Renal cortical epithelial cell (primary cell): ENCODE data around the gene SLC43A3. TPM values are rescaled to one million over a fixed set of nuclear protein-coding genes. Genes with fewer than 3 reads are reported as not detected.
"Not testable (repeated sequence)": the region's sequence is repeated elsewhere in the genome, so short reads cannot be mapped to it uniquely, and the experiment has no call there.

Source experiments
- DNase-seq: peaks from one replicate; pipeline ENCODE4 v3.0.0-alpha.2; 2011; ENCODE audit warnings: low read depth
- total RNA-seq: library from RNA; depleted of rRNA; stranded (reverse); fragments of >200 nt; gene quantifications from 2 replicates; pipeline ENCODE4 v1.2.3, GENCODE V29; 2014

SLC43A3 gene
- total RNA-seq, 1 donor from 2014 or later: 47.9 TPM

DNA sequence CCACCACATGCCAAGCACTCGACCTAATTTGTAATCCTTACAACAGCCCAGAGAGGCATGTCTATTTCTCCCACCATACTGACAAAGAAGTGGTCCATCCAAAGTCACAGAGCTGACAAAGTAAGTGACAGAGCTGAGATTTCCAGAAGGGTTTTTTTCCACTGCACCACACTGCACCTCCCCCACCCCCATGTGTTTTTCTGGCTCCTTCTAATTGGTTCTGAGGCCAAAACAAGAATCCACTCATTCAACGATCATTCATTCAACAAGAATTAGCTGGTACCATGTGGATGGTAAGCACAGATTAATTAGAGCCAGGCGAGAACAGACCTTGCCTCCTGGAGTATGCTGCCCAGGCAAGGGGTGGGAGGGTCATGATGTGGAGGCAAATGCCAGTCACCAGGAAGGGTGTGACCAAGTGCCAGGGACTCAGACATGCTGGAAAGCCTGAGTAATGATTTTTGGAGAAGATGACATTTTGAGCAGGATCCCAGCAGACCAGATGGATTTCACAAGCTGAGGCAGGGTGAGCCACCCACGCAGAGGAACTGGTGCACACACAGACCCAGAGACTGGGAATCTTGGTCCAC lies 21.6 kb downstream of the SLC43A3 start:
- DNase-seq: no peak

DNA sequence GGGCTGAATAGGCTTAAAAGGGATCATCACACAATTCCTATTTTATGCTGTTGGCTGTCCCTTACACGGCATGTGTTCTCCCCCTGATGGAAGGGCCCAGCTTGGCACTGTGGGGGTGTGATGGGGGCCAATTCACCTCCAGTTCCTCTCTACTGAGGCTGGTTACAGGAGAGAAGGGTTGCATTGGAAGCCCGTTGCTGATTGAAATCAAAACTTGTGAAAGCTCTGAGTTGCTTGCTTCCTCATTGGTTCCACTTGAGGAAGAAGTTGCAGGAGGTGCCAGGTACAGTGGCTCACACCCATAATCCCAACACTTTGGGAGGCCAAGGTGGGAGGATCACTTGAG lies 23.1 kb downstream of the SLC43A3 start:
- no peak for DNase-seq

DNA sequence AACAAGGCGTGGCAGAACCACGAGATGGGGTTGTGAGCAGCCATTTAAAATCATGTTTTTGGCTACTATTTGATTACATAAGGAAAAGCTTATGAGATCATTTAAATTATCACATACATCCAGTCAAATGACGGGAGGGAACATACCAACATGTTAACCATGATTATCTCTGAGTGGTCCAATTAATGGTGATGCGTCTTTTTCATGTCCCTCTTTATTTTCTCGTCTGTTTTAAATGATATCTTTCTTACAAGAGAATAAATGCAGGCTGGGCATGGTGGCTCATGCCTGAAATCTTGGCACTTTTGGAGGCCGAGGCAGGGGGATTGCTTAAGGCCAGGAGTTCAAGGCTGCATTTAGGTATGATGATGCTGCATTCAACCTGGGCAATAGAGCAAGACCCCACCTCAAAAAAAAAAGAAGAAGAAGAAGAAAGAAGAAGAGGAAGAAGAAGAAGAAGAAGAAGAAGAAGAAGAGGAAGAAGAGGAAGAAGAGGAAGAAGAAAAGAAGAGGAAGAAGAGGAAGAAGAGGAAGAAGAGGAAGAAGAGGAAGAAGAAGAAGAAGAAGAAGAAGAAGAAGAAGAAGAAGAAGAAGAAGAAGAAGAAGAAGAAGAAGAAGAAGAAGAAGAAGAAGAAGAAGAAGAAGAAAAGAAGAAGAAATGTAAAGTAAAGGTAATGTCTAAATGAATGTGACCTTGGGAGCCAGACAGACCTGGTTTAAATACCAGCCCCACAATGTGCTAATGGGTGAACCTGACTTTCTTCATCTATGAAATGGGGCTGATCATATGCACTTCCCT lies 23.7 kb downstream of the SLC43A3 start:
- DNase-seq: not testable (repeated sequence)

DNA sequence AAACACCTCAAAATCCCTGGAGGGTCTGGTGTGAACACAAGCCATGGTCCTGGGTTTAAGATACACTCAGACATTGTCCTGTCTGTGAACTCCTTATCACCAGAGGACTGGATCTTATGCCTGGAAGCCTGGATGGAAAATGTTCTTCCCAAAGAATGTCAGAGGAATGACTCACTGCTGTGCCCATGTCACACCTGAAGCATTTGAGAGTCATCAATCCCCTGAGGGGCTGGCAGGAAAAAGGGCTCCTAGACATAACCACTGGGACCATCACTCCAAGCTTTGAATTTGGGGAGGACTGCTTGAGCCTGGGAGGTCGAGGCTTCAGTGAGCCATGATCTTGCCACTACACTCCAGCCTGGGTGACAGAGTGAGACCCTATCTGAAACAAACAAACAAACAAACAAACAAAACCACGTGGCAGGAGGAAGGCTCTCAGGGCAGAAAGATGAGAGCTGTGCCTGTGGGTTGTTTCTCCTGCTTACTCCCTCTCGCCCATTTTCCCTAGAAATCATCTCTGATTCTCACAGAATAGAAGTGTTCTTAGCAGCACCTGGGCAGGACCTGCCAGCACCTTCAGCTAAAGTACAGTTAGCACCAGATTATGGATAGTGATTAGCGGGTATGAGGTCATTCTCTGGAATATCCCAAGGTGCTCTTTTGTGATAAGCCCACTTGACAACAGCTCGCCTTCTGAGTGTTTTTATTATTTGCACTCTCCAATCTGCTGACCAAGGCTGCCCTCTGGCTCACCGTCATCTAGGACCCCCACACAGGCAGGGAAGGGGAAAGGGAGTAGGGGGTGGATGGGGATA lies 24.5 kb downstream of the SLC43A3 start:
- DNase-seq: peak; percentile 61

DNA sequence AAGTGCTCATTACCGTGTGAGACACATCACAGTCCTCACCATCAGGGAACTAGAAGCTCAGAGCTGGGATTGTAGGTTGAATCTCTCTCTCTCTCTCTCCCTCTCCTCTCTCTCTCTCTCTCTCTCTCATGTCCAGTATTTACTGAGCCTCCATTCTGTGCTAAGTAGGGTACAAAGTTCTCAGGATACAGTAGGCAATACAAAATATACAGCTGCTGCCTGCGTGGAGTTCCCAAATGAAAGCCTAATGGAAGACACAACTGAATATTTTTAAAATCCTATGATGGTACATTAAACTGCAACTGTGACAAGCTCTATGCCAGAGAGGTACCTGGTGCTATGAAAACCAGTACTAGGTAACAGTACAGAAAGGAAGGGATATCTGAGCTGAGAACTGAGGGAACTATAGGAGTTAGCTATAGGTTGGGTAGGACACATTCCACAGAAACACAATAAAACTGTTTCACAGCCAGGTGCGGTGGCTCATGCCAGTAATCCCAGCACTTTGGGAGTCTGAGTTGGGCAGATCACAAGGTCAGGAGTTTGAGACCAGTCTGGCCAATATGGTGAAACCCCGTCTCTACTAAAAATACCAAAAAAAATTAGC lies 26.8 kb downstream of the SLC43A3 start:
- no peak for DNase-seq

DNA sequence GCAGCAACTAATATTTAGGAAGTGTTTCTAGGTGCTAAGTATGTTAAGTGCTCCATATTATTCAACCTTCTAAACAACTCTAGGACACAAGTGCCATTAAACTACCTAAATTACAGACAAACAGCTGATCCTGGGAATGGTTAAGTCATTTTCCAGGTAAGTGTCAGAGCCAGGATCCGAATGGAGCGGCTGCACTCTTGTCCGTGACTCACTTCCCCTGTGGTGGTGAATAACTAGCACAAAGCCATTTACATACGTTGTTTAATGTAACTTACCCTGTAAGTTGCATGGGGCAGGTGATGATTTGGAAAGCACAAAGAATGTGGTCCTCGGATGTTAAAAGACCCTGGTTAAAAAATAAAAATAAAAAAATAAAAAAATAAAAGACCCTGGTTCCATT lies 27.7 kb downstream of the SLC43A3 start:
- DNase-seq: peak; percentile 61

DNA sequence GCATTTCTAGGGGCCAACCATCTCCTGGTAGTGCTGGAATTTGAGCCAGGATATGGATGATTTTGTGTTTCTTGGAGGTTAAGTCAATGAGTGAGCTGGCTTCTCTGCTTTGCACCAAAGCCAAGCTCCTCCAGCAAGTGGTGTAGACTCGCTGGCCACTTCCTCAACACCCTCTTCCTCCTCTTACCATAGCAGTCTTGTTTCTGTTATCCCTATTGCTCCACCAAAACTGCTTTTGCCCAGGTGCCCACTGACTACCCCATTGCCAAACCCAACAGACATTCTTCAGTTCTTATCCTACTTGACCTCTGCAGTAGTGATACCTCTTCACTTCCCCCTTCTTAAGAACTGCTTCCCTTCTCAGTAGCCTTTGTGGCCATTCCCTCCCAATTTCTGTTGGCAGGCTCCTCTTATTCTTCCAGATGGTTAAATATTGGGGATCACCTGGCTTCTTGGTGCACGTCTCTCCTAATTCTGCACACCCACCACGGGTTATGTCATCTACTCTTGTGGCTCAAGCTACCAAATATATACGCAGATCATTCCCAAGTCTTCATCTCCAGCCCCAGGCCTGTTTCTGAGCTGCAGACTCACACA lies 29.4 kb downstream of the SLC43A3 start:
- DNase-seq: no peak

DNA sequence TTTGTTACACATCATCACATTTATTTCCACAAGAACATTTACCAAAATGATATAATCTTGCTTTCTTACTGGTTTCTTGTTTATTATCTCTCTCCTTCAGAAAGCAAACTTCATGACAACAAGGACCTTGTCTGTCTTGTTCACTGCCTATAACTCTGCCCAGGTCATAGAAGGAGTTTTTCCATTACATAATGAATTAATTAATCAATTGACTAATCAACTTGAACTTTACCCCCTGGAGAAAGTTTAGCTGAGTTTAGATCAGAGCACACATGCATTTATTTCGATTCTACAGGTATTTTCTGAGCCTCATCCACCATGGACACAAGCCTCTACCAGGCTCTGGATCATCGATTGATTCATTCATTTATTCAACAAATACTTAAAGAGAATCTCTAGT lies 30.2 kb downstream of the SLC43A3 start:
- no peak for DNase-seq

DNA sequence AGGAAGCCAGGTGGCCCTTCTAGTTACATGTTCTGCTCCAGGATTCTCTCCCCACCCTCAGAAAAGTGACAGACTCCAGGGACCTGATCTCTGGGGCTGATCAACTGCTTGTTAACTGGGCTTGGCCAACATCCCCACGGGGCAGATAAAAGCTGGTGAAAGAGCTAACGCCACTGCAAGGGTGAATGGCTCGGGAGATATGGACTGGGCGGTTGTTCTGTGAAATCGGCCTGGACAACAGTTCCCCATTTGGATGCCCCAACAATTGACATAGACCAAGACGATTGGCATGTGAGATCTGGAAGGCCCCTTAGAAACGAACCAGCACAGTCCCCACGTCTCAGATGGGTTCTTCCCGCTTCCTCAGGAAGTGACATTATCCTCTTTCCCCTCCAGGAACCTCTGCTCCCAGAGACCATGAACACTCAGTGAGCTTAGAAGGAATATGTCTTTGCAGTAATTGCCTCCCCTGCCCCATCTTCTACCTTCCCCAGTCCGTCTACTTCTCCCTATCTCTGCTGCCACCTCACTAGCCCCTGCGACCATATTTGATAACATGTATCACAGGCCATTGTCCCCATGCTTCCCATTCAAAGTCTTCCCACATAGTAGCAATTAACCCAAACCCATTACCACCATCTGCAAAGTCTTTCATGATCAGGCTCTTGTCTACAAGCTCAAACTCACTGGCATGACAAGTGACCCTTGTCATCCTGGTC lies 30.9 kb downstream of the SLC43A3 start:
- DNase-seq: no peak

DNA sequence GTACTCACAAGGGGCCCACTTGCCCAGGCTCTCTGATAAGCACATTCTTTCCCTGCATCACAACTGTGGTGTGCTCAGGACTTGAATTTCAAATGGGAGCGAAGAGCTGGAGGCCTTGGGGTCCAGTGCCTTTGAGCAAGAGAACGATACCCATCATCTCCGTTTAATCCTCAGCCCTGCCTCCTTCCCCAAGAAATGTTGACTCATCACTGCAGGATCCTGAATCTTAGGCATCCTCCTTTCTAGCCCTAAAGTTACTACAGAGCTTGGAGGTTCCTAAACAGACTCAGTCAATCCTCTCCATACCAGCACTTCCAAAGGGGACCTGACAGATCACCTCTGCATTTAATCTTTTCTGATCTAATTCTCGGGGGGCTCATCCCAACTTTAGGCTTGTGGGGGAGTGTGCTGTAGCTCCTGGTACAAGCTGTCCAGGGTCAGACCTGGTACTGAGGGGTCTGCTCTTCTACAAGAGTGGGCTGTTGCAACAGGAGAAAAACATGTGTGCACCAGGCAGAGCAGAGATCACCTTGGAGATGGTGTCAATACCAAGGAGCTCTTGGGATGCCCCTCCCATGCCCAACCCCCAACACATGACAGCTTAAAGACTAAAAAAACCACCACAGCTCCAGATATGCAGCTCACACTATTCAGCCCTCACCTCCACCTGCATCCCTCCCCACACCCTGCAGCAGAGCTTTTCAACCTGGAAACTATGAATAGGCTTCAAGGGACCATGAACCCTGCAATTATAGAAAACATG lies 32.5 kb downstream of the SLC43A3 start:
- no peak for DNase-seq

DNA sequence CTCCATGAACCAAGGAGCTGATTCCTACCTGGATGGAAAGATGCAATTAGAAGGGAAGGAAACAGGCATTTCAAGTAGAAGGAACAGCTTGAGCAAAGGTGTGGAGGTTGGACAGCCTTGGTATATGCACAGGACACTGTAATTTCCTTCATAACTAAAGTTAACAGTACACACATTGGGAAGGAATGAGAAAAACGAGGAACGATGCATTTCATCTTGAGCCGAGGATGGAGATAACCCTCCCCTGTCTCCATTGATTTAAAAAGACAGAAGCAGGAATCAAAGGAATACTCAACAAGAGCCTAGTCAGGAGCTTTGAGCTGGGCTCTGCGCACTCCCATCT lies 34.2 kb downstream of the SLC43A3 start:
- no peak for DNase-seq

DNA sequence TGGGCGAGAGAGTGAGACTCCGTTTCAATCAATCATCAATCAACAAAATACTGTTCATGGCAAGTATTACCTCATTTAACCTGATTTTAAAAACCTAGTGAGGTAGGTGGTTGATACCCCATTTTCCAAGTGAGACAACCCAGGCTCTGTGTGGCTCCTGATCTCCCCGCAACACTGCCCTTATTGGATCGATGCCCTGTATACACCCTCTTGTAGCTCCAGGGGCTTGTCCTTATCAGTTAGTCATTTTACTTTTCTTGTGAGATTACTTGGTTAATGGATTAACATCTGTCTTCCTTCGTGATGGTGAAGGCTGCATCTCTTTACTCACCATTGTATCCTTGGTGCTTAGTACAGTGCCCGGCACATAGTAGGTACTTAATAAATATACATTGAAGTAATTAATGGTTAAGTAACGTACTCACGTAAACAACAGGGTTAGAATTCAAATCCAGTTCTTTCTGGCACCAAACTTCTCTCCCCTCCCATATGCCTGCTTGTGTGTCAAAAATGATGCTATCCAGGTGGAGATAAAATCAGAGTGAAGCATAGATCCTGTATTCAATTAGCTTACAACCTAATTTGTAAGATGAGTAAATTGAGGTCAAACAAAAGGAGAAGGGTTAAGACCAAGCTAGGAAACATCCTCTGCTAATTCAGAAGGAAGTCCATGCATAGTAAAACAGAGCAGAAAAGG lies 34.7 kb downstream of the SLC43A3 start:
- DNase-seq: no peak

DNA sequence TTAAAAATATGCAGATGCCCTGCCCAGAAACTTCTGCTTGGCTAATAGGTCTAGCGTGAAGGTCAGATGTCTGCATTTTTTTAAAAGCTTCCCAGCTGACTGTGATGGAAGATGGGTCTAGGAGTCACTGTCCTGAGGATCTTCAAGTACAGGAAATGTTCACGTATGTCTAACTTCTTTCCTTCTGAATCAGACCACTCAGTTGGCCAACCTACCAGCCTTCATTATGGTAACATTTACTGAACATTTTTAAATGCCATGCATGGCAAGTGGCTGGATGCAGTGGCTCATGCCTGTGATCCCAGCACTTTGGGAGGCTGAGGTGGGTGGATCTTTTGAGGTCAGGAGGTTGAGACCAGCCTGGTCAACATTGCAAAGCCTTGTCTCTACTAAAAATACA lies 35.4 kb downstream of the SLC43A3 start:
- no peak for DNase-seq

DNA sequence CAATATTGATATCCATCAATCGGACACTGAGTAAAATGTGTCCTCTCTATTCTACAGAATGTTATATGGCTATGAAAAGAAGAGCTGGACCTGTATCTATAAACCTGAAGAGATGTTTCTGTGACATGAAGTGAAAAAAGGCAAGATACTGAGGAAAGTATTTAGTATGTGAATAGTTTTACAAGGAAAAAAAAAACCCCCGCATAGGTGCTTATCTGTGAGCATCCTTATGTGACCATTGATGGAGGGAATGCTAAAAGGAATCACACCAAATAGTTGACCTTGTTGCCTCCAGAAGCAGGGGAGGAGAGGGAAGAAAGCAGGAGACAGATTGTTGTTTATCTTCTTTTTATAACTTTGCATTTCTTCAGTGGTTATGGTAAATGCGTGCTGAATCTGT lies 35.8 kb downstream of the SLC43A3 start:
- DNase-seq: no peak

DNA sequence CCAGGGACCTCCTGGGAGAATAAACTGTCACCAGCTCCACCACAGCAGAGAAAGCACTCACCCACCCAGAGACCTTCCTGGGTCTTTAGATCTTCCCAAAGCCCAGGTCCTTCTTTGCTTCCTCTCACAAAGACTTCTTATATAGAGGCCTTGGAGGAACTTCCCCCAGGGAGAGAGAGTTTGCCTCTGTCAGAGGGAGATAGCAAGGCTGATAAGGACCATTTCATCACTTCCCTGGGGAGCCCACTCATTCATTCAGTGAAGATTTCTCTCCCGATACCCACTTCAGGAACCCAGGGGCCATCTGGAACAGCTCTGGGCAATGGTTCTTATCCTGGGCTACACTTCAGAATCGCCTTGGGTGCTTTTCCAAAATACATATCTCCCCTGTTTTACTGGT lies 36.4 kb downstream of the SLC43A3 start, which contains the start of gene PRG2:
TSS of gene PRG2 (minus strand) at position 116 of the 400 bp plus-strand sequence. CDS start 706 bp downstream, outside the sequence.
- DNase-seq: no peak

DNA sequence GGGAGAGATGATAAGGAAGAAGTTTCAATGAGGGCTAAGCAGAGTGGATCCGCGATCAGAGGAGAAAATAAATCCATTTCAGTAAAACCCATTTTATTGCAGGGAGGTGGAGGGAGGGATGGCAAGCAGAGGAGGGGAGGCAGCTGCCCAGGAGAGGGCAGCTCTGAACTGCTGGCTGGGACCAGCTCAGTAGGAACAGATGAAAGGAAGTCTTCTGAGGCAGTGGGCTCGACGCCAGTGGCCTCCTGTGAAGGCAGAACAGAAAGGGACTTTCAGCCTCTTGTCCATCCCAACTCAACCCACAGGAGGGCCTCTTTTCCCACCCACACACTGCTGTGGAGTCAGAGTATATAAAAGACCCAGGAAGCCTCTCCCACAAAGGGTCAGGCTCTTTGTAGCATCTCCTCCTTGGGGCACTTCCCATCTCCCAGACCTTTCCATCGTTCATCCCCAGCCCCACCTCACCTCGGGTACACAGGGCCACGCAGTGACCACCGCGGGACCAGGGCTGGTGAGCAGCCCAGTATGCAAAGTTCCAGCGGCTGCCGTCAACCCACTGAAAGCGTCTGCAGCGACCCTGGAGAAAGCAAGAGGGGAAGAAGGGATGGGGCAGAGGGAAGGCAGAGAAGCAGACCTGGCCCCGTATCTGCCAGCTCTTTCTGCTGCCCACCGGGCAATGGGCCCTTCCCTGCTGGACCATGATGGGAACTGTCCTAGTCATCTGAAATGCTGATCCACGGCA lies 39.5 kb downstream of the SLC43A3 start:
- DNase-seq: peak; percentile 14

DNA sequence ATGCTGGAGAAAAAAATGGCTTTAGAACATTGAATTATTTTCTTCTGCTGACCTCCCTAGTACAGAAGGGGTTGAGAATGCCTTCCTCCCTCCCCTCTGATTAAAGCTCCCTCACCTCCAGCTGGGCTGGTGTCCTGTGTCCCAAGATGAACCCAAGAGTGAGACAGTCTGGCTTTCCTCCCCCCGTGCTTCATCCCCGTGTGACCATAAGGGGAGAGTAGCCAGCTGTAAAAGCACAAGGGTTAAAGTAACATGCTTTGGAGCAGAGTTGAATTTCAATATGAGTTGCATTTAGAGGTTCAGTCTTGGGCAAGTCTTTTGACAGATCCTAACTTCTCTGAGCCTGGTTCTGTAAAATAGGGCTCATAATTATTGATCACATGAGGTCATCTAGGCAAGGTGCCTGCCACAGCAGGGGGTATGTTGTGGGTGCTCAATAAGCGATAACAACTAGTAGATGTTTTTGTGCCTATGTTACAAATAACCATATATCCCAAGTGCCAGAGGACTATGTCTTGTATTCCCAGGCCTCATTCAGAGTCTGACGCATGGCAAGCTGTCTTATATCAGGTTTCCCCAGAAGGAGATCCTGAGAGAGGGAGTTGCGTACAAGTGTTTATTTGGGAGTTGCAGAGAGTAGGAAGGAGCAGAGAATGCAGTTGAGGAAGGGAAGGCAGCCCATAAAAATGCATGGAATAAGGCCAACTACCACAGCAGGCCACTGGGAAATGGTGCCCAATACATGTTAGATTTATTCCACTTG lies 40.6 kb downstream of the SLC43A3 start:
- DNase-seq: no peak

DNA sequence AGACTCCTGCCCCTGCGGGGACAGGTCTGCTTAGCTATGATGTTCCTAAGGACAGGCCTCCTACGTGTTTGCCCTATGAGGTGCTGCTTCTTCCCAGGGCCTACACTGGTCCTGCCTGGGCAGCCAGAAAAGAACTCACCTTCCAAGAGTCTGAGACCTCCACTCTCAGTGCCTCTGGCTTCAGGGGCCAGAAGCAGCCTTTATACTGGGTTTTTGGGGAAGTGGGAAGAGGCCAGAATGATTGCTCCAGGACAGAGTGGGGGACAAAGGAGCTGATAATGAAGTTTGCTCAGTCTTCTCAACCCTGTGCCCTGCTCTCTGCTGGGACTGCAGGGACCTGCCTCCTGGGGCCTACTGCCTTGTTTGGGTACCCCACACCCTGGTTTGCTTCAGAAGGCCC lies 45.9 kb downstream of the SLC43A3 start, which contains the start of gene PRG3:
TSS of gene PRG3 (minus strand) at position 176 of the 400 bp plus-strand sequence. CDS start 442 bp downstream, outside the sequence.
- DNase-seq: no peak
